NCI-H1105 treated with DMSO at 0.1 percent for 48 hours (cell line): Measurements from ENCODE around the gene SP8.

Experiments
- DNase-seq: peaks from one replicate; lab custom pipeline; 2025; lab: John Stamatoyannopoulos, UW

The SP8 gene

GRCh38 chr7:20754001-20754400, 32.7 kb downstream of the SP8 start:
- DNase-seq: no peak

GRCh38 chr7:20749906-20750305, 36.8 kb downstream of the SP8 start:
- DNase-seq: no peak

- DNase-seq: no peak
Measured at GRCh38 chr7:20748853-20749252, 37.8 kb downstream of the SP8 start.

GRCh38 chr7:20747001-20747400, 39.7 kb downstream of the SP8 start:
- DNase-seq: no peak

- no peak for DNase-seq
Measured at GRCh38 chr7:20745702-20746101, 41.0 kb downstream of the SP8 start.

GRCh38 chr7:20744954-20745446, 41.7 kb downstream of the SP8 start:
- DNase-seq: peak; percentile 83

- DNase-seq: no peak
Measured at GRCh38 chr7:20742913-20743312, 43.8 kb downstream of the SP8 start.

- no peak for DNase-seq
Measured at GRCh38 chr7:20741801-20742200, 44.9 kb downstream of the SP8 start.

- DNase-seq: no peak
Measured at GRCh38 chr7:20738518-20739481, 47.9 kb downstream of the SP8 start.

- no peak for DNase-seq
Measured at GRCh38 chr7:20737840-20738448, 48.7 kb downstream of the SP8 start.

GRCh38 chr7:20735346-20736065, 51.2 kb downstream of the SP8 start:
- no peak for DNase-seq
